T47D (cell line): ENCODE data around the gene RUNX3.

Source experiments
- DNase-seq, 2 experiments: peaks; one replicate each; pipeline versions ENCODE4 v3.0.0 to v3.0.0-alpha.2; 2011 to 2012; ENCODE audit warnings: low read depth in 1 of 2, low spot score in 1 of 2
- JUND ChIP-seq: IDR thresholded peaks from 2 replicates; pipeline ENCODE4 v1.6.1; 2012; ENCODE audit warnings: low read depth
- in situ Hi-C: cut with HindIII; loops from 2 replicates; pipeline ENCODE4 v1.10.0; 2016; ENCODE audit warnings: low sequenced_read_pairs, low pct_unique_long_range_greater_than_20kb

RUNX3 gene

GRCh38 chr1:24948079-24948827 is 18.2 kb upstream of the RUNX3 start:
- DNase-seq: no peak
- in situ Hi-C loops: no loop called here
- no peak for TF ChIP-seq JUND

GRCh38 chr1:24946861-24947658 is 17.0 kb upstream of the RUNX3 start:
- in situ Hi-C loops: no loop called here
- no peak for TF ChIP-seq JUND
- no peak for DNase-seq

DNA sequence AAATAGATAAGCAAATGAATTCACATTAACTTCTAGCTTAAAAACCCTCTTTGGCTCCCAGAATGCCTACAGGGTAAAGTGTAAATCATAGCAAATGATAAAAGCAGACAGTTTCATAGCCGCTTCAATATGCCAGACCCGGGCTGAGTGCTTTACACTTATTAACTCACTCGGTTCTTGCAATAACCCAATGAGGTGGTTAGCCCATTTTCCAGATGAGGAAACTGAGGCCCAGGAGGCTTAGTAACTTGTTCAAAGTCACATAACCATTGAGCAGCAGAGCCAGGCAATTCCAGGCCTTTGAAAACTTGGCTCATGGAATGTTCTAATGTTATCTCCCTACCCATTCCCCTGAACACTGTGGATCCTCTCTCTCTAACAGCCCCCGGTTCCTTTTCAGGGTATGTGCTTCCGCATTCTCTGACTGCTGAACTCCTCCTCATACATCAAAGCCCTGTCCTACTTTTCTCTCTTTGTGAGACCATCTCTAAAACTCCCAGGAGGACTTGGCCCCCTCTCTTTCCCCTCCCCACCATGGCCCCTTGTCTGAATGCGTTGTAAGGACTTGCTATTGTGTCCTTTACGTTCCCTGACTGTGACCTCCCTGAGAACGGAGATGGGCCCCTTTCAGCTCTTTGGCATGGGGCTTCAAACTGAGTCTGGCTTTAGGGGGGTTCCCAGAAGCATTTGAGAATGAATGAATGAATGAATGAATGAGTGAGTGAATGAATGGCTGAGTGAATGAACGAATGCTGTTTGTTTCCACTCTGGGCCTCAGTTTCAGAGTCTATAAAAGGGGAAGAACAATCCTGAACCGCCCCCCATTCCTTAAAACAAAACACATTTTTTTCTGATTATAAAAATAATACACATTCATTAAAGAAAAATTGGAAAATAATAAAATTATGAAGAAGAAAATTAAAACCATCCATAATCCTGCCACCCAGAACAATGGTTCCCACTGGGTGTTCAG is 15.6 kb upstream of the RUNX3 start:
- no peak for TF ChIP-seq JUND
- in situ Hi-C loops: no loop called here
- DNase-seq: no peak

DNA sequence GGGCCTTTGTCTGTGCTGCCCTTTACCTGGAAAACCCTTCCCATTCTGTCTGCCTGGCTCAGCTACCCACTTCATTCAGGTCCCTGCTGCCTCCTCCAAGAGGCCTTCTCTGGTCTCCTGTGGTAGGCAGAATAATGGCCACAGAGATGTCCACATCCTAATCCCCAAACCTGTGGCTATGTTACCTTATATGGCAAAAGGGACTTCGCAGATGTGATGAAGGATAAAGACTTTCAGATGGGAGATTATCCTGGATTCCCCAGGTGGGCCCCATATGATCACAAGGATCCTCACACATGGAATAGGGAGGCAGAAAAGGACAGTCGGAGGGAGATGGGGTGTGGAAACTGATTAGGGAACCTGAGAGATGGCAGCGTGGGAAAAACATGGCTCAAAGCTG is 14.2 kb upstream of the RUNX3 start:
- in situ Hi-C loops: no loop called here
- DNase-seq: no peak
- no peak for TF ChIP-seq JUND

DNA sequence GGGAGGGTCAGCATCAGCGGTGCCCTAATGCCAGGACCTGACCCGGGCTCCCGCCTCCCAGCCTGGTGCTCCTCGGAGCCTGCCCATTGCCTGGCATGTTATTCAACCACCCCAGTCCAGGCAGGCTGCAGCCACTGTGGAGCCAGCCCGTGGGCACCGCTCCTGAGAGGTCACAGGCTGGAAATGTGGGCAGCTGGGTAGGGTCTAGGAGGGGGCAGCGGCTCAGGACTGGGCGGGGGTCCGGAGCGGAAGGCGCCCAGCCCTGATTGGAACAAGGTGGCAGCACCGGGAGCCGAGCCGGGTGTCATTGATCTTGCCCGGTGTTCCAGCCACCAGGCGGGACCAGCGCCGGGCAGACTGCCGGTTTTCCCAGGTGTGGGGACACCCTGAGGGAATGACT is 12.7 kb upstream of the RUNX3 start:
- TF ChIP-seq JUND: no peak
- in situ Hi-C loops: no loop called here
- DNase-seq: no peak

DNA sequence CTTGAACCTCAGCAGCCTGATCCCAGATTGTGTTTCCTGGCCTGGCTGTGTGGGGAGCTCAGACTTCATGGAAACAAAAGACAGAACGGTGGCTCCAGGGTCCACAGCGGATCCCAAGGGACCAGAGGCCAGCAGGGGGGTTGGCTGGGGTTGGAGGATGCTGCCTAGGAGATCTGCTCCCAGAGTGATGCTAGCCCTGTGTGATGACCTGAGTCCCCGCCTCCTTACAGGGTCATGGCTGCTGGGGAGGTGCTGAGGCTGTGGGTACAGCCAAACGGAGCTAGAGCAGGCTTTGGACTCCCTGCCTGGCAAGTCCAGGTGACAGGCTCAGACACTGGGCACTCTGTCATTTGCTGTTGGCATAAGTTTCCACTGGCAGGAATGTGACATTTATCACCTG is 11.5 kb upstream of the RUNX3 start:
- in situ Hi-C loops: no loop called here
- TF ChIP-seq JUND: no peak
- DNase-seq: no peak

GRCh38 chr1:24940231-24940630 is 10.2 kb upstream of the RUNX3 start:
- TF ChIP-seq JUND: no peak
- no peak for DNase-seq
- in situ Hi-C loops: no loop called here

GRCh38 chr1:24939675-24940193 is 9.7 kb upstream of the RUNX3 start:
- DNase-seq: no peak
- TF ChIP-seq JUND: no peak
- in situ Hi-C loops: no loop called here

DNA sequence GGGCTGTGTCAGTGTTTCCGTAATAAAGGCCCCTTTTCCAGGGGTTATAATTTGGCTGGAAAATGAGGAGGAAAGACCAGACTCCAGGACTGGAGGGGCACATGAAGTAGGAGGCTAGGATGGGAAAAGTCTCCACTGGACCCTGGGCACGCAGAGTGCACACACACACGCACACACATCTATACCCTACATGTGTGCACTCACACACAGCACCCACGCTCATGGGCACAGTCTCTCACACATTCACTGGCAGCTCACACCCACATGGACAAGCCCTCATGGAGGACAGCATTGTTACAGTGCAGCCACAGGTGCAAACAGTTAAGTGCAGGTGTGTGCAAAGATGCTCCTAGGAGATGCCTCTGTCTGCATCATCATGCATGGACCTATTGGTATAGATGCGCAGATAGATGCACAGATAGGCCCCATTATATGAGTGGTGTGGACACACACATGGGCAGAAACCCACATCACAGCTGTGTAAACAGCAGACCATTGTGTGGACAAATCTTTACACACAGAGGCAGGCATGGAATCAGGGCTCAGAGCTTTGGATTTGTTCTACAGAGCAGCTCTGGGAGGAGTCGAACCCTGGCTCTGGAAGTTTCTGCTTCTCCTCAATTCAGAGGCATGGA is 9.1 kb upstream of the RUNX3 start:
- DNase-seq: no peak
- no peak for TF ChIP-seq JUND
- in situ Hi-C loops: no loop called here

GRCh38 chr1:24938276-24938675 is 8.2 kb upstream of the RUNX3 start:
- DNase-seq: no peak
- no peak for TF ChIP-seq JUND
- in situ Hi-C loops: no loop called here

GRCh38 chr1:24936684-24937083 is 6.6 kb upstream of the RUNX3 start:
- no peak for DNase-seq
- no peak for TF ChIP-seq JUND
- in situ Hi-C loops: no loop called here

GRCh38 chr1:24935615-24936484 is 5.8 kb upstream of the RUNX3 start:
- no peak for DNase-seq
- in situ Hi-C loops: no loop called here
- TF ChIP-seq JUND: no peak
